Measurements from ENCODE around the gene MPC2. TPM values are rescaled to one million over a fixed set of nuclear protein-coding genes. Genes with fewer than 3 reads are reported as not detected.

MPC2 gene
- total RNA-seq, 4 donors from 2014 or later, result 16.2 to 40.1 (median 35.1) TPM

DNA sequence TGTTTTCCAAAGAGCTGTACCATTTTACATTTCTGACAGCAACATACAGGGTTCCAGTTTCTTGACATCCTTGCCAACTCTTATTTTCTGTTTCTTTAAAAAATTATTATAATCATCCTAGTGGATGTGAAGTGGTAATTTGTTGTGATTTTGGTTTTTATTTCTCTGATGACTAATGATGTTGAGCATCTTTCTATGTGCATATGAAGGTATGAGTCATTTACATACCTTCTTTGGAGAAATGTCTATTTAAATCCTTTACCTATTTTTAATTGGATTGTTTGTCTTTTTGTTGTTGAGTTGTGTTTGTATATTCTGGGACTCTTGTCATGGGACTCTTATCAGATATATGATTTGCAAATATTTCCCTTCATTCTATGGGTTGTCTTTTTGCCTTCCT, 20.8 kb upstream of the MPC2 start:
- intact Hi-C loops (cut with DNase I), result no loop called here
- DNase-seq, result no peak
- Histone ChIP-seq H3K27ac (no peak overlapping the region), H3K9me3 (no peaks in the 10 kb centered on the region), H3K4me3 (replicated peaks in 1 of 3) (no peak overlapping the region), H3K36me3 (peaks cover 0 to 16% of the 10 kb centered on the region in 2 donors), H3K27me3 (no peaks in the 10 kb centered on the region), H3K4me1 (no peaks in the 10 kb centered on the region)
- no peak for TF ChIP-seq POLR2A (IDR thresholded peaks at IDR 0.05)
- TF ChIP-seq, protein P1, sequence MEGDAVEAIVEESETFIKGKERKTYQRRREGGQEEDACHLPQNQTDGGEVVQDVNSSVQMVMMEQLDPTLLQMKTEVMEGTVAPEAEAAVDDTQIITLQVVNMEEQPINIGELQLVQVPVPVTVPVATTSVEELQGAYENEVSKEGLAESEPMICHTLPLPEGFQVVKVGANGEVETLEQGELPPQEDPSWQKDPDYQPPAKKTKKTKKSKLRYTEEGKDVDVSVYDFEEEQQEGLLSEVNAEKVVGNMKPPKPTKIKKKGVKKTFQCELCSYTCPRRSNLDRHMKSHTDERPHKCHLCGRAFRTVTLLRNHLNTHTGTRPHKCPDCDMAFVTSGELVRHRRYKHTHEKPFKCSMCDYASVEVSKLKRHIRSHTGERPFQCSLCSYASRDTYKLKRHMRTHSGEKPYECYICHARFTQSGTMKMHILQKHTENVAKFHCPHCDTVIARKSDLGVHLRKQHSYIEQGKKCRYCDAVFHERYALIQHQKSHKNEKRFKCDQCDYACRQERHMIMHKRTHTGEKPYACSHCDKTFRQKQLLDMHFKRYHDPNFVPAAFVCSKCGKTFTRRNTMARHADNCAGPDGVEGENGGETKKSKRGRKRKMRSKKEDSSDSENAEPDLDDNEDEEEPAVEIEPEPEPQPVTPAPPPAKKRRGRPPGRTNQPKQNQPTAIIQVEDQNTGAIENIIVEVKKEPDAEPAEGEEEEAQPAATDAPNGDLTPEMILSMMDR (IDR thresholded peaks at IDR 0.05), result no peak

DNA sequence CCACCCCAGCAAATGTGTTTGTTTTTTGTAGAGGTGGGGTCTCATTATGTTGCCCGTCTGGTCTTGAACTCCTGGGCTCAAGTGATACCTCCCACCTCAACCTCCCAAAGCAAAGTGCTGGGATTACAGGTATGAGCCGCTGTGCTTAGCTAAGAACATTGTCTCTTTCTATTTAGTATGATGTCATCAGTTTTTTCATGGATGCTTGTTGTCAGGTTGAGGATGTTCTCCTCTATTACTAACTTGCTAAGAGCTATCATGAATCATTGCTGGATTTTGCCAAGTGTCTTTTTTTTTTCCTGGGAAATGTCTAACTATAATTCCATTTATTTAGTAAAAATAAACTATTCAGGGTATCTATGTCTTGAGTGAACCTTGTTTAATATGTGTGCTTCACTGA, 19.0 kb upstream of the MPC2 start:
- DNase-seq, result no peak
- no peaks in the 10 kb centered on the region for H3K27me3 ChIP-seq
- intact Hi-C loops (cut with DNase I), result no loop called here
- peaks cover 7 to 20% of the 10 kb centered on the region in 2 donors for H3K36me3 ChIP-seq
- no peak overlapping the region for H3K4me3 ChIP-seq (replicated peaks in 1 of 3)
- TF ChIP-seq POLR2A (IDR thresholded peaks at IDR 0.05), result no peak
- TF ChIP-seq, protein P1 (IDR thresholded peaks at IDR 0.05), result no peak
- H3K4me1 ChIP-seq, result no peaks in the 10 kb centered on the region
- WGBS, 2 donors, result 97% methylated on average over 2 of the region's 2 CpGs
- no peaks in the 10 kb centered on the region for H3K9me3 ChIP-seq
- H3K27ac ChIP-seq, result no peak overlapping the region

DNA sequence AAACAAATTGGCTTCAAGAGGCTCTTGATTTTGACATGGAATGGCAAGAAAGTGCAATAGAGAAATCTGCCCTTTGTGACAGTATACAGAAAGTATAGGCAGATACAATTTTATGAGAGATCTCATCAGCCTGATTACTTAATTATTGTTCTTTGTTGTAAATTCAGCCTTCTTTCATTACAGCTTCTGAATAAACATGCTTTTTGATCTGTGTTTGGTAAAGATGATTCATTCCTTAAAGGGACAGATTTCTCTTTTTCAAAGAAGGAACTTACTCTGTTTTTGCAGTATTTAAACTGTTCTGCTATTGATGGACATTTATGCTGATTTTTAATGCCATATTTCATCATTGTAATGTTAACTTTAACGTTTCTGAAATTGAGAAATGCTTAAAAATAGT, 13.7 kb upstream of the MPC2 start:
- Histone ChIP-seq H3K9me3 (no peaks in the 10 kb centered on the region), H3K36me3 (peaks cover 7 to 20% of the 10 kb centered on the region in 2 donors), H3K4me3 (replicated peaks in 1 of 3) (no peak overlapping the region), H3K27me3 (no peaks in the 10 kb centered on the region), H3K27ac (no peak overlapping the region), H3K4me1 (peaks cover 6 to 8% of the 10 kb centered on the region in 2 donors)
- no peak for TF ChIP-seq POLR2A (IDR thresholded peaks at IDR 0.05)
- TF ChIP-seq, protein P1 (IDR thresholded peaks at IDR 0.05), result no peak
- intact Hi-C loops (cut with DNase I), result no loop called here
- 67% methylated on average over 1 of the region's 1 CpG for WGBS, 2 donors
- DNase-seq, result no peak

DNA sequence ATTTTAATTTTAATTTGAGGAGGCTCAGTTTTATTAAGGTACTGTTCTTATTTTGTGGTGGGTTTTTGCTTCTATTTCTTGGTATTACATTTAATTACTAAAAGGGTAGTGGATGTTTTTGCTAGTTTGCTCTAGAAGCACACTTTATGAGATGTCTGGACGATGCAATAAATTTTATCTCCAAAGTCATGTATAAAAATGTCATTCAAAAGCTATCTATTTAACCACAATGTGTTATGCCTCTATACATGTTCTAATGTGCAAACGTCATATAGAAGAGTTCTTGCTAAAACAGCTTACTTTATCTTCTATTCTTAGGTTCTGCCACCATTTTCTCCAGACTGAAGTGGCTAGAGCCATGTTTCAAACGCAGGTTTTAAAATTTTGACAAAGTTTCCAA, 12.9 kb upstream of the MPC2 start:
- no peak for DNase-seq
- no peaks in the 10 kb centered on the region for H3K27me3 ChIP-seq
- WGBS, 2 donors, result 96 to 97% methylated on average over 3 of the region's 3 CpGs
- intact Hi-C loops (cut with DNase I), result no loop called here
- no peaks in the 10 kb centered on the region for H3K9me3 ChIP-seq
- peaks cover 7 to 18% of the 10 kb centered on the region in 2 donors for H3K36me3 ChIP-seq
- TF ChIP-seq POLR2A (IDR thresholded peaks at IDR 0.05), result no peak
- TF ChIP-seq, protein P1 (IDR thresholded peaks at IDR 0.05), result no peak
- H3K4me1 ChIP-seq, result peaks cover 6 to 8% of the 10 kb centered on the region in 2 donors
- H3K4me3 ChIP-seq (replicated peaks in 1 of 3), result no peak overlapping the region
- no peak overlapping the region for H3K27ac ChIP-seq

DNA sequence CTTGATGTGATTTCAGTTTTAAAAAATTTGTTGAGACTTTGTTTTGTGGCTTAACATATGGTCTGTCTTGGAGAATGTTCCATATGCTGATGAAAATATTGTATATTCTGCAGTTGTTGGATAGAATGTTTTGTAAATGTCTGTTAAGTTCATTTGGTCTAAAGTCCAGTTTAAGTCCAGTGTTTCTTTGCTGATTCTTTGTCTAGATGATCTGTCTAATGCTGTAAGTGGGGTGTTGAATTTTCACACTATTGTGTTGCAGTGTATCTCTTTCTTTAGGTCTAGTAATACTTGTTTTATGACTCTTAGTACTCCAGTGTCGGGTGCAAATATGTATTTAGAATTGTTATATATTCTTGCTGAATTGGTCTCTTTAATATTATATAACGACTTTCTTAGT, 10.9 kb upstream of the MPC2 start:
- H3K36me3 ChIP-seq, result peaks cover 4 to 7% of the 10 kb centered on the region in 2 donors
- H3K27ac ChIP-seq, result no peak overlapping the region
- intact Hi-C loops (cut with DNase I), result no loop called here
- 90 to 93% methylated on average over 2 of the region's 2 CpGs for WGBS, 2 donors
- no peaks in the 10 kb centered on the region for H3K27me3 ChIP-seq
- H3K4me3 ChIP-seq (replicated peaks in 1 of 3), result no peak overlapping the region
- TF ChIP-seq POLR2A (IDR thresholded peaks at IDR 0.05), result no peak
- TF ChIP-seq, protein P1 (IDR thresholded peaks at IDR 0.05), result no peak
- H3K9me3 ChIP-seq, result no peaks in the 10 kb centered on the region
- no peak for DNase-seq
- H3K4me1 ChIP-seq, result peaks cover 6 to 8% of the 10 kb centered on the region in 2 donors
